Measurements from ENCODE around the gene CALB2. TPM values are rescaled to one million over a fixed set of nuclear protein-coding genes. Genes with fewer than 3 reads are reported as not detected.

CALB2 gene
- total RNA-seq, 1 donor from 2014 or later = not detected

DNA sequence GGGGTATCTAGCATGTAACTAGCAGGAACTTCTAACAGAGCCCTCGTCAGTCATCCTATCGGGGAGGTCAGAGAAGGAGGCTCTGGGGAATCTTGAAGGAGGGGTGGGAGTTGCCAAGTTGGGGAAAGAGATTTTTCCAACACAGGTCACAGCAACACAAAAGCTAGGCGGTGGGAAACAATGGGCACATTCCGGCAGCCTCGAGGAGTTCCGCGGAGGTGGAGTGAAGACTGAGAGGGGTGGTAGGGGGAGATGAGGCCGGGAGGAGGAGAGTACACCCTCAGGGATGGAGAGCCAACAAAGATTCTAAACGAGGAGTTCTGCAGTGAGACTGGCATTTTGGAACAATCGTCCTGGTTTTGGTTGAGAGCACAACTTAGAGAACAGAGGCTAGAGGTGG is 13.5 kb upstream of the CALB2 start:
- no peaks in the 10 kb centered on the region for H3K27me3 Mint-ChIP-seq (ENCODE audit: unreplicated experiment)
- no peaks in the 10 kb centered on the region for H3K36me3 Mint-ChIP-seq (ENCODE audit: unreplicated experiment)
- H3K9me3 Mint-ChIP-seq (ENCODE audit: unreplicated experiment) = no peaks in the 10 kb centered on the region
- no peak overlapping the region for H3K4me3 Mint-ChIP-seq (ENCODE audit: unreplicated experiment)
- H3K4me1 Mint-ChIP-seq (ENCODE audit: unreplicated experiment) = no peaks in the 10 kb centered on the region
- DNase-seq (ENCODE audit: extremely low spot score, unreplicated experiment) = peak; percentile 75
- no peak overlapping the region for H3K27ac Mint-ChIP-seq (ENCODE audit: unreplicated experiment)
- TF ChIP-seq, protein P1, sequence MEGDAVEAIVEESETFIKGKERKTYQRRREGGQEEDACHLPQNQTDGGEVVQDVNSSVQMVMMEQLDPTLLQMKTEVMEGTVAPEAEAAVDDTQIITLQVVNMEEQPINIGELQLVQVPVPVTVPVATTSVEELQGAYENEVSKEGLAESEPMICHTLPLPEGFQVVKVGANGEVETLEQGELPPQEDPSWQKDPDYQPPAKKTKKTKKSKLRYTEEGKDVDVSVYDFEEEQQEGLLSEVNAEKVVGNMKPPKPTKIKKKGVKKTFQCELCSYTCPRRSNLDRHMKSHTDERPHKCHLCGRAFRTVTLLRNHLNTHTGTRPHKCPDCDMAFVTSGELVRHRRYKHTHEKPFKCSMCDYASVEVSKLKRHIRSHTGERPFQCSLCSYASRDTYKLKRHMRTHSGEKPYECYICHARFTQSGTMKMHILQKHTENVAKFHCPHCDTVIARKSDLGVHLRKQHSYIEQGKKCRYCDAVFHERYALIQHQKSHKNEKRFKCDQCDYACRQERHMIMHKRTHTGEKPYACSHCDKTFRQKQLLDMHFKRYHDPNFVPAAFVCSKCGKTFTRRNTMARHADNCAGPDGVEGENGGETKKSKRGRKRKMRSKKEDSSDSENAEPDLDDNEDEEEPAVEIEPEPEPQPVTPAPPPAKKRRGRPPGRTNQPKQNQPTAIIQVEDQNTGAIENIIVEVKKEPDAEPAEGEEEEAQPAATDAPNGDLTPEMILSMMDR (IDR thresholded peaks at IDR 0.05) = no peak

DNA sequence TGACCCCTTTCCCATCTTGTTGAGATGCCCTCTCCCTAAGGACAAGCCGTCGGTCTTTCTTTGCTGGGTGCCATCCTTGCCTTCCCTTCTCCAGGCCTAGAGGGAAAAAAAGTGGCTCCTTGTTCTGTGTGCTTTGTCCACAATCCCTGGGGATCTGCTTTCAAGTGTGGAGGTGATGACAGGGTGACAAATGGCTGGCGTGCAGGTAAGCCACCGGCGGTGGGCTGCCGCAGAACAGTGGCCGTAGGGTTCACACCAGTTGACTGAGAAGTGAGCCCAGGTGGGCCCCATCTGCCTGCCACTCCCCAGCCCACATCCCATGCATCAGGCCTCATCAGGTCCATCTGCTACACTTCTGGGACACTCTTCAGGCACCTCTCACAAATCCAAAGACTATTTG is 11.4 kb upstream of the CALB2 start:
- no peaks in the 10 kb centered on the region for H3K4me1 Mint-ChIP-seq (ENCODE audit: unreplicated experiment)
- DNase-seq (ENCODE audit: extremely low spot score, unreplicated experiment) = peak; percentile 79
- no peaks in the 10 kb centered on the region for H3K36me3 Mint-ChIP-seq (ENCODE audit: unreplicated experiment)
- no peak overlapping the region for H3K4me3 Mint-ChIP-seq (ENCODE audit: unreplicated experiment)
- TF ChIP-seq, protein P1 (IDR thresholded peaks at IDR 0.05) = no peak
- H3K9me3 Mint-ChIP-seq (ENCODE audit: unreplicated experiment) = no peaks in the 10 kb centered on the region
- no peak overlapping the region for H3K27ac Mint-ChIP-seq (ENCODE audit: unreplicated experiment)
- H3K27me3 Mint-ChIP-seq (ENCODE audit: unreplicated experiment) = no peaks in the 10 kb centered on the region

- Mint-ChIP-seq H3K27ac (ENCODE audit: unreplicated experiment) (no peak overlapping the region), H3K27me3 (ENCODE audit: unreplicated experiment) (no peaks in the 10 kb centered on the region), H3K9me3 (ENCODE audit: unreplicated experiment) (no peaks in the 10 kb centered on the region), H3K4me3 (ENCODE audit: unreplicated experiment) (no peak overlapping the region), H3K4me1 (ENCODE audit: unreplicated experiment) (no peaks in the 10 kb centered on the region), H3K36me3 (ENCODE audit: unreplicated experiment) (no peaks in the 10 kb centered on the region)
- TF ChIP-seq, protein P1 (IDR thresholded peaks at IDR 0.05) = no peak
- DNase-seq (ENCODE audit: extremely low spot score, unreplicated experiment) = peak; percentile 80
Observed at GRCh38 chr16:71348262-71349085, 10.0 kb upstream of the CALB2 start.

DNA sequence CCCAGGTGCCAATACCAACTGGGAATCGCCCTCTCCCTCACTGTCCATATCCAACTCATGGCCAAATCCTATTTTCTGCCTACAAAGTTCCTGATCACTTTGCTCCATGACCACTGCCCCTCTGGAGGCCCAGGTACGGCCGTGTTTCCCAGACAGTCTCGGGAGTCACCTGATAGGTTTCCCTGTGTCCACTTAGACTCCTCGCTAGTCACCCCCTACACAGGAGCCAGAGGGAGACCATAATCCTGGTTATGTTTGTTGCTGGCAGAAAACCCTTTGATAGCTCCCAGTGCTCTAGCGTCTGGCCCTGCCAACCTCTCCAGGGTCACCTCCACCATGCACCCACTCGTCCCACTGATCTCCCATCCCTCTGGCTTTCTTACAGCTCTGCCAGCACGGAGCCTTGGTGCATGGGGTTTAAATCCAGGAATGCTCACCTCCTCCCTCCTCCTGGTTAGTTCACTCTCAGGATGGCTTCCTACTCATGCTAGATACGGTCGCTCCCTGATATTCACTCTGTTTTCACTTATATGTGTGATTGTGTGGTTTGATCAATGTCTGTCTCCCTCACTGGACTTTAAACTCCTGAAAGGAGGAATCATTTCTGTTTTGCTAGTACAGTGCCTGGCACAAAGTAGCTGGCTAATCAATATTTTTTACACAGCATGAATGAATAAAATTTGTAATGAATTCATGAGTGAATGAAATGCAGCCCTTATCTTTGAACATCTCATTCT is 7.5 kb upstream of the CALB2 start:
- H3K27me3 Mint-ChIP-seq (ENCODE audit: unreplicated experiment) = no peaks in the 10 kb centered on the region
- no peak overlapping the region for H3K4me3 Mint-ChIP-seq (ENCODE audit: unreplicated experiment)
- no peaks in the 10 kb centered on the region for H3K4me1 Mint-ChIP-seq (ENCODE audit: unreplicated experiment)
- no peaks in the 10 kb centered on the region for H3K36me3 Mint-ChIP-seq (ENCODE audit: unreplicated experiment)
- TF ChIP-seq, protein P1 (IDR thresholded peaks at IDR 0.05) = no peak
- peak; percentile 72 for DNase-seq (ENCODE audit: extremely low spot score, unreplicated experiment)
- H3K9me3 Mint-ChIP-seq (ENCODE audit: unreplicated experiment) = no peaks in the 10 kb centered on the region
- no peak overlapping the region for H3K27ac Mint-ChIP-seq (ENCODE audit: unreplicated experiment)

DNA sequence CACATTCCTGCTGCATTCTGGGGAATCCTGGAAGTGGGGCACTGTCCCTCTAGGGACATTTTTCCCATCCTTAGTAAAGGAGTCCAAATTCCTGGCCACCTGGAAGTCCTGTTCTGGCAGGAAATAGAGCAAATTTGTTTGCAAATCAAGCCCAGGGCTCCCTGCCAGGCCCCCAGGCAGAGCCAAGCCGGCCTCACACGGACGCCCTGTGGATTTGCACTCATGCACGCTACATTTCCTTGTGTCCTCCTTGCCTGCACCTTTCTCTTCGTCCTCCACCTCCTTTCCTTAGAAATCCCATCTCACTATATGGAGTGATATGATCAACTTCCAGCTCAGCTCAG is 7.0 kb upstream of the CALB2 start:
- TF ChIP-seq, protein P1 (IDR thresholded peaks at IDR 0.05) = no peak
- no peaks in the 10 kb centered on the region for H3K9me3 Mint-ChIP-seq (ENCODE audit: unreplicated experiment)
- H3K27me3 Mint-ChIP-seq (ENCODE audit: unreplicated experiment) = no peaks in the 10 kb centered on the region
- DNase-seq (ENCODE audit: extremely low spot score, unreplicated experiment) = peak; percentile 60
- H3K36me3 Mint-ChIP-seq (ENCODE audit: unreplicated experiment) = no peaks in the 10 kb centered on the region
- no peak overlapping the region for H3K4me3 Mint-ChIP-seq (ENCODE audit: unreplicated experiment)
- no peaks in the 10 kb centered on the region for H3K4me1 Mint-ChIP-seq (ENCODE audit: unreplicated experiment)
- no peak overlapping the region for H3K27ac Mint-ChIP-seq (ENCODE audit: unreplicated experiment)

Measured in osteocyte (in vitro differentiated cells).